ENCODE data around the gene ZDHHC11.
"Not testable (repeated sequence)": the region's sequence is repeated elsewhere in the genome, so short reads cannot be mapped to it uniquely, and the experiment has no call there.

Gene ZDHHC11

GRCh38 chr5:842402-843221 lies 8.2 kb downstream of the ZDHHC11 start:
- not testable (repeated sequence) for DNase-seq

- DNase-seq, result not testable (repeated sequence)
Observed at GRCh38 chr5:841531-842401, 9.0 kb downstream of the ZDHHC11 start.

GRCh38 chr5:840974-841435 lies 9.8 kb downstream of the ZDHHC11 start:
- not testable (repeated sequence) for DNase-seq

DNA sequence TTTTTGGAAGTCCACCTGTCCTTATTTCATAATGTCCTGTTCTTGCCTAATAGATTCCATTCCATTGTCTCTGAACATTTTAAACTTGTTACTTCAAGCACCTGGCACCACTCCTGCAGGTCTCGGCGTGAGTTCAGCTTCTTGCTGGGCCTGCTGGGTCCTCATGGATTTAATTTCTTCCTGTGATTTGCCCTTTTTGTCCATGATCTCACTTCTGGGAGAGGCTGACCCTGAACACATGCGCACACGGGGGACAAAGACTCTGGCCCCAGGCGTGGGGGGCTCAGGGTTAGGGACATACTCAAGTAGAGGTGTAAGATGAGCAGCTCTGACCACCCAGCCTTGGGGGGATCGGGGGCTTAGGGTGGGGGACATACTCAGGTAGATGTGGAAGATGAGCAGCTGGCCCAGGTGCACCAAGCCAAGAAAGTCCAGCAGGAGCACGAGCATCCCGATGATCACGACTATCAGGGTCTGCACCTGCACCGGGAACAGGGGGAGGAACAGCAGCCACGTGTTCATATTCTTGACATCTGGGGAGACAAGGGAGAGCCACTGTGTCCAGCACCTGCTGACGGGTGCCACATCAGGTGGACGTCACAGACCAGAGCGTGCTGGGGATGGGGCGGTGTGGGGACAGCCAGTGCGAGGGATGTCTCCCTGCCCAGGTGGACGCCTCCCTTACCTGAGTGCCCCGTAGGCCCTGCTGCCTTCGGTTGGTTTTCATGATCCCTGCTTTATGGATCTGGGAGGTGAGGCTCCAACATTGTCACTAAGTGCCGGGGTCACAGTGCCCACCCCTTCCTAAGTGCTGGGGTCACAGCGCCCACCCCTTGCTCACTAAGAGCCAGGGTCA lies 10.4 kb downstream of the ZDHHC11 start:
- DNase-seq, result not testable (repeated sequence)

DNA sequence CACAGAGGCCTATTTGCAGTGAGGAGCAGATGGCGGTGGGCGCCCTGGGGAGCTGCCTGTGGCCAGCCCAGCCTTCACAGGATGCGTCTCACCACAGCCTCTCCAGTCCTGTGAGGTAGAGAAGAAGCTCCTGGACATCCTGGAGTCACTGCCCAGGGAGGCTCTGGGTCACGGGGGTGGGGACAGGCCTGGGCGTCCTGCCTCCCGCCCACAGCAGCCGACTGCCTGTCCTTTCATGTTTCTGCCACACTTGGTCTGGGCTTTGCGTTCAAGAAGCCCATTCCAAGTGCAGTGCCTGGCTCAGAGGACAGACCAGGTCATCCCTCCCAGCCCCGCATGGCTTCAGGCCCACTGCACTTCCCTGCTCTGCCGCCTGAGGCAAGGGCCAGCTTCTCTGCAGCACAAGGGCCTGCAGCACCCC lies 12.3 kb downstream of the ZDHHC11 start:
- DNase-seq, result not testable (repeated sequence)

- DNase-seq, result not testable (repeated sequence)
Observed at GRCh38 chr5:837621-838121, 13.1 kb downstream of the ZDHHC11 start.

GRCh38 chr5:835933-836612 lies 14.7 kb downstream of the ZDHHC11 start:
- DNase-seq, result not testable (repeated sequence)

DNA sequence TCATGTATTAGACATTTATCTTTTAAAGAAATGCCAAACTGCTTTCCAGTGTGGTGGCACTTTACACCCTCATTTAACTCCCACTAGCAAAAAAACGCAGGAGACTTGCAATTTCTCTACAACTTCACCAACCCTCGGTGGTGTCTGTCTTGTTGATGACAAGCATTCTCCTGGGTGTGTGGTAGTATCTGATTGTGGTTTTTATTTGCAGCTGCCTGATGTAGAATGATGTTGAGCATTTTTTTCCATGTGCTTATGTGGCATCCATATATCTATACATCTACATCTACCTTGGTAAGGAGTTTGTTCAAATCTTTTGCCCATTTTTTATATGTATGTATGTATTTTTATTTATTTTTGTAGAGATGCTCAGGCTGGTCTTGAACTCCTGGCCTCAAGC lies 16.8 kb downstream of the ZDHHC11 start:
- not testable (repeated sequence) for DNase-seq

- not testable (repeated sequence) for DNase-seq
Observed at GRCh38 chr5:828194-828593, 22.6 kb downstream of the ZDHHC11 start.

DNA sequence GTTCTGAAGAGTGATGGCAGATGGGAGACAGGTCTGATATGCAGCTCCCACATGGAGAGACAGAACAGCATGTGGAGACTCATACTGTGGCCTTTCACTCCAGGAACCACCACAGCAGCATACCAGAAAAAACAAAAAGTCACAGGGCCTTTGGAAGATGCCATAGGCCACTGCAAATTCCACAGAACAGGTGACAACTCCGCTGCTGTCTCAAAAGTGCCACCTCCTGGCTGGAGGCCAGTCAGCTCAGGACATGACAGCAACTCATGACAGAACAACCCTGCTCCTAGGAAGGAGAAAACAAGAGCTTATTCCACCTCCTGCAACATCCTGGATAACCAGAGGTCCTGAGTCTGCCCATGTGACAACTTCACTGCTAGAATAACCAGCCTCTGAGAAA lies 25.2 kb downstream of the ZDHHC11 start:
- DNase-seq, result not testable (repeated sequence)

DNA sequence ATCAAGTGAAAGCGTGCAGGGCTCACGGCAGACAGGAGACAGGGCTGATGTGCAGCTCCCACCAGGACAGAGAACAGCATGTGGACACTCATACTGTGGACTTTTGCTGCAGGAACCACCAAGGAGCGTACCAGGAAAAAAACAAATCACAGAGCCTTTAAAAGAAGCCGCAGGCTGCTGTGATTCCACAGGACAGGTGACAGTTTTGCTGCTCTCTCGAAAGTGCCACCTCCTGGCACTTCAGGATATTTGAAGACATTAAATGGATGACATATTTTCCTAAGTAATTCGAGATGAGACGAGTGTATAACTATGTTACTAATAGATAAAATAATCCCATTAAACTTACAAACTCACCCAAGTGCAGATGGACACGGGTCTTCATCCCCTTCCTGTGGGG lies 29.3 kb downstream of the ZDHHC11 start:
- DNase-seq, result no peak

DNA sequence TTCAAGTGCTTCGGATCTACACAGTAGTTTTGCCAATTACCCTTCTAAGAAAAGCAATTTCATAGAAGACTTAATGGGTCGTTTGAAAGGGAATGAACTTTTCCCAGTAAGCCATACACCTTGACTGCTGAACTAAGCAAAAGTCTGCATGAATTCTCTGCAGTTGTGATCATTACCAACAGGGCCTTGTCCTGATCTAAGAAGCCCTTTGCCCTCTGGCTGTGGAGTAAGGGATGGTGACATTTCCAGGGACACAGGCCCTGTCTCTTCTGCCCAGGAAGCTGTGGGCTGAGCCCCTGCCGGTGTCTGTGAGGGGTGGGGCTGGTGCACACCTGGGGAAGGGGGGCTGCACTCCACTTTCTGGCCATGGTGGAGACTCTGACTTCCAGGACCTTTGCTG lies 30.5 kb downstream of the ZDHHC11 start:
- no peak for DNase-seq

GRCh38 chr5:819078-819477 lies 31.7 kb downstream of the ZDHHC11 start:
- no peak for DNase-seq

- DNase-seq, result no peak
Observed at GRCh38 chr5:816176-816575, 34.6 kb downstream of the ZDHHC11 start.

DNA sequence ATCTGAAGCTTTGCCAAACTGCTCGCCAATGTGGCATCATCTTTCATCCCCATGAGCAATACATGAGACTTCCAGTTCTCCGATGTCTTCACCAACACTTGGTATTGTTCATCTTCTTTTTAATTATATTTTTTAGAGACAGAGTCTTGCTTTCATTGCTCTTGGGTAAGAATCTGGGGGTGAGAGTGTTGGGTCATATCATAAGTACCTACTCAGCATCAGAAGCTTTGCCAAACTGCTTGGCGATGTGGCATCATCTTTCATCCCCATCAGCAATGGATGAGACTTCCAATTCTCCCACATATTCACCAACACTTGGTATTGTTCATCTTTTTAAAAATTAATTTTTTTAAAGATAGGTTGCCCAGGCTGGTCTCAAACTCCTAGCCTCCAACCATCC lies 35.3 kb downstream of the ZDHHC11 start:
- DNase-seq, result no peak

DNA sequence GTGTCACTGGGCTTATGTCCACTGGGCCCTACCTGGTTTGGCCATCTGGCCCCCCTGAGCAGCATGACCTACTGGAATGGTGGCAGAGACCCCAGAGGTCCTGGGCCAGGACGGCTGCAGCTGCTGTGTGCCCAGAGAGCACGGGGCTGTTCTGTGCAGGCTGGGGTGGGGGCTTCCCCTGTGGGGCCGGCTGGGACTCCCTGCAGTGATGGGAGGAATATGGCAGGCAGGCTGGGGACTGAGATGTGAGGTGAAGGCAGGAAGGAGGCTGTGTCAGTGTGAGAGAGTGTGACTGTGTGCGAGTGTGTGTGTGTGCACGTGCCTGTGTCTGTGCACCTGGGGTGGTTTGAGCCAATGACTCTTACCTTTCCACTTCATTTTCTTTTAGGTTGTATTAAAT lies 37.2 kb downstream of the ZDHHC11 start:
- DNase-seq, result not testable (repeated sequence)

DNA sequence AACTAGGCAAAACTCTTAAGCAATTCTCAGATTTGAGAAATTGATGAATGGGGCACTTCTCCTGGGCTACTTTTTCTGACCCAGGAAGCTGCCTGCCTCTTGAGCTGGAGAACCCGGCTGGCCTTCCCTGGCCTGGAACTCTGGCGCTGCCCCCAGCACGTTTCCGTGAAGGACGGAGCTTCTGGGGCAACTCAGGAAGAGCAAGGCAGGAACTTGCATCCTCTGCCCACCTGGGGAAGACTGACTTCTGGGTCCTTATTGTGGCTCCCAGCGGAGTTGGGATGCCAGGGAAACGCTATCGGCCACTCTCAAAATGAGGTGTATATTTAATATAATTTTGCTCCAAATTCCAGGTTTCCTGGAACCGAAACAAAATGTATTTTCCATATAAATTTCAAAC lies 39.4 kb downstream of the ZDHHC11 start:
- DNase-seq, result not testable (repeated sequence)

DNA sequence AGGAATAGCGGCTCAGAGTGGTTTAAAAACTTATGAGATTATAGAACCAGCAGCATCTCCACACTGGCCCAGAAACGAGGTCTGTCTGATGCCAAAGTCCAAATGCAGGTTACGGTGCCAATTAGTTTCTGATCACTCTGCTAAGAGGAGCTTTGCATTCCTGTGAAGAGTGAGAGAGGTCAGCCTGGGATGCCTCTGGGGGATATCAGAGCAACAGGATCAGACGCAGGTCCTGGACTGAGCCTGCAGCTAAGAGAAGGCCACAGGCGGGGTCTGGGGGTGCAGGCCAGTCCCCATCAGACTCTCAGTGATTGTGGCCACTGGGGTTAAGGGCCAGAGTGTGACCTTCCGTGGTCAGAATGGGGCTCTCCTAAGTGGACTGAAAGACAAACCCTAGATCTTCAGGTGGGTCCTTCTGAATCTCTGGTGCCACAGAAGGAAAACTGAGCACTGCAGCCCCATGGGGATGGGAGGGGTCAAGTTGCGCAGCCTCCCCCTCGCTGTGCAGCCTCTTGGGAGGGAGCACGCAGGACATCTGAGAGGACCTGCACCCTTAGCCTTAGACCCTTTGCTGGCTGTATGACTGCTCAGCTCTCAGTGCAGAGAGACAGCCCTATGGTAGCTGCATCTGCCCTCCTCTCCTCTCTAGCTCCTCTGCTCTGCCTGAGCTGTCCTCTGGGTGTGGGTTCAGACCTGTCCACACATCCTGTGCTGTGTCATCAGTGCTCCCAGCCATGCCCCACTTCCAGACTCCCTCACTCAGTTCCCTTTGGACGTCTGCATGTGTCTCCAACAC lies 42.9 kb downstream of the ZDHHC11 start:
- DNase-seq, result not testable (repeated sequence)

- no peak for DNase-seq
Observed at GRCh38 chr5:801472-801871, 49.3 kb downstream of the ZDHHC11 start.

DNA sequence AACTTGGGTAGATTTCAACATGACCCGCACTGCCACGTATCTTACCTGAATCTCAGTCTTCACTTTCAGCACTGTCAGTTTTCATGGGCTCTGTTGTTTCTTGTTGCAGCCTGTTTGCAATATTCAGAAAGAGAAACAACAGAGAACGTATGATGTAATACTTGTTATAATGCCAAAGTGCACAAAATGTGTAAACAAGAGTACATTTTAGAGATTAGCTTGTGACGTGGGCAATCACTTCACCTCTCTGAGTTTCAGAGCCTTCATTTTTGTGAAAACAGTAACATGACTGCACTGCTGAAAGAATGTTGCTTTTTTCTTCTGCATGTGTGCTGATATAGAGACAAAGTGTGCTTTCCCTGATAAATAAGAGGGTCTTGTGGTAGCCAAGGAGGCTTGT lies 49.7 kb downstream of the ZDHHC11 start:
- DNase-seq, result not testable (repeated sequence)
